ENCODE measurements around the gene ZNF117.
"Not testable (repeated sequence)": the region's sequence is repeated elsewhere in the genome, so short reads cannot be mapped to it uniquely, and the experiment has no call there.

The ZNF117 gene
- 2.8 to 17.3 (median 8.7) reads per million in 9 experiments for total RNA-seq

GRCh38 chr7:64990936-64991335, at the start of gene ZNF117:
ZNF117 (minus strand) TSS chr7:64991036.
- no peak within 1 kb of the TSS for H3K27ac Mint-ChIP-seq
- no peaks in the 10 kb centered on the region for H3K27me3 Mint-ChIP-seq
- peaks cover 0 to 4% of the 10 kb centered on the region in 2 donors for H3K4me1 Mint-ChIP-seq (ENCODE audit: low read depth in 2 of 2)
- H3K4me3 Mint-ChIP-seq: no peak within 1 kb of the TSS
- ATAC-seq (replicated peaks): no peak
- no peaks in the 10 kb centered on the region for H3K36me3 Mint-ChIP-seq (ENCODE audit: insufficient read depth)
- H3K9me3 Mint-ChIP-seq: peaks cover 16 to 39% of the 10 kb centered on the region in 2 donors
- DNase-seq: no peak

DNA sequence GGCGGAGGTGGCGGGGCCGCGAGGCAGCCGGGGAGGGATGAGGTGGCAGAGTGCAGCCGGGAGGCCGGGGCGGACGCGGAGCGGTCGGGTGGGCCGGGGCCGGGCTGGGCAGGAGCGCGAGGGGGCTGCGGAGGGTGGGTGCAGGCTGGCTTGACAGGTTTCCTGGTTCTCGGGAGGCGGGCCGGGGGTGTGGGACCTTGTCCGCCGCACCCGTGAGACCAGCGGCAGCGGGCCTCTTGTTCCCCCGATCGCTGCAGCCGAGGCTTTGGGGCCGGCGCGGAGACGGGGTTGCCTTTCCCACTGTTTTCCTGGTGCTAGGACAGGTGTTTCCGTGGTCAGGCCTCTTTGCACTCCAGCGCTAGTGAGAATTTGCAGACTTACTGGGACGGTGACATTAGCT, 47.9 kb upstream of the ZNF117 start:
- not testable (repeated sequence) for H3K9me3 Mint-ChIP-seq; H3K36me3 Mint-ChIP-seq (ENCODE audit: insufficient read depth); ATAC-seq (replicated peaks); H3K27me3 Mint-ChIP-seq
- Mint-ChIP-seq H3K4me1 (ENCODE audit: low read depth in 2 of 2) (peaks cover 8 to 14% of the 10 kb centered on the region in 2 donors), H3K4me3 (peak overlapping the region; percentile 75 to 79), H3K27ac (peak overlapping the region; percentile 13 to 59)
- DNase-seq: peak; percentile 2 to 16 (median 3)

DNA sequence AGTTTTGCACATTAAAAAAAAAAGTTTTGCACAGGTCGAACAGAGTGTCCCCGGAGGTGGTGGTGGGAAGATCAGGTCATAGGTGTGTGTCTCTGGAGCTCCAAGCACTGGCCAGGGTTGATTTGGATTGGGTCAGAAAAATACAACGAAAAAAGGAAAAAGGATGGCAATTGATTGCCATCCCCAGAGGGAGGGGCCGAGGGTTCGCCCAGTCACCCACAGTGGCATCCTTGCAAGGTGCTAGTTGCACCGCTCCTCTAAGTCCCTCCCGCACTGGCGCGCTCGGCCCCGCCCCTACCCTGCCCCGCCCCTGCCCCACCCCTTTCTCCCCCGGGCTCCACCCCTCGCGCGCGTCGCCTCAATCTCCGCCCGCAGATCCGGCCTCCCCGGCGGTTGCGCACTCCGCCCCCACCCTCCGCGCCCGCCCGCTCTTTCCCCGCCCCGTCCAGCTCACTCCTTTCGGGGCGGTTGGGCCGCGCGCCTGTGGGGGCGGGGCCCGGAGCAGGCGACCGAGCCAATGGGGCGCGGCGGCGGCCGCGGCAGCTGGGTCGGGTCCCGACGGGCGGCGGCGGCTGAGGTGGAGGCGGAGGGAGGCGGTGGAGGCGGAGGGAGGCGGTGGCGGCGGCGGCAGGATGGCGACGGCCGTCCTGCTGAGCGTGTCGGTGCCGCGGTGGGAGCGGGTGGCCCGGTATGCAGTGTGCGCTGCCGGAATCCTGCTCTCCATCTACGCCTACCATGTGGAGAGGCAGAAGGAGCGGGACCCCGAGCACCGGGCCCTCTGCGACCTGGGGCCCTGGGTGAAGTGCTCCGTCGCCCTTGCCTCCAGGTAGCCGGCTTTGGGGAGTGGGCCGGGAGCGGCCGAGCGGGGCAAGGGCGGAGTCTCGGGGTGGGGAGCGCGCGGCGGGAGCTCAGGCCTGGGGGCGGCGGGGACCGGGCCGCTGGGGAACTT, 47.2 kb upstream of the ZNF117 start:
- peak overlapping the region; percentile 44 to 68 for H3K27ac Mint-ChIP-seq
- peak; percentile 84 for ATAC-seq (replicated peaks)
- H3K4me3 Mint-ChIP-seq: peak overlapping the region; percentile 79 to 80
- DNase-seq: peak; percentile 79 to 83 (median 83)
- peaks cover 8 to 14% of the 10 kb centered on the region in 2 donors for H3K4me1 Mint-ChIP-seq (ENCODE audit: low read depth in 2 of 2)
- no peaks in the 10 kb centered on the region for H3K27me3 Mint-ChIP-seq
- peaks cover 4% of the 10 kb centered on the region for H3K36me3 Mint-ChIP-seq (ENCODE audit: insufficient read depth)
- no peaks in the 10 kb centered on the region for H3K9me3 Mint-ChIP-seq

GRCh38 chr7:65036526-65036925, 45.7 kb upstream of the ZNF117 start:
- H3K27me3 Mint-ChIP-seq; H3K36me3 Mint-ChIP-seq (ENCODE audit: insufficient read depth); ATAC-seq (replicated peaks); H3K4me3 Mint-ChIP-seq; DNase-seq; H3K27ac Mint-ChIP-seq; H3K9me3 Mint-ChIP-seq: not testable (repeated sequence)
- peaks cover 8 to 14% of the 10 kb centered on the region in 2 donors for H3K4me1 Mint-ChIP-seq (ENCODE audit: low read depth in 2 of 2)

DNA sequence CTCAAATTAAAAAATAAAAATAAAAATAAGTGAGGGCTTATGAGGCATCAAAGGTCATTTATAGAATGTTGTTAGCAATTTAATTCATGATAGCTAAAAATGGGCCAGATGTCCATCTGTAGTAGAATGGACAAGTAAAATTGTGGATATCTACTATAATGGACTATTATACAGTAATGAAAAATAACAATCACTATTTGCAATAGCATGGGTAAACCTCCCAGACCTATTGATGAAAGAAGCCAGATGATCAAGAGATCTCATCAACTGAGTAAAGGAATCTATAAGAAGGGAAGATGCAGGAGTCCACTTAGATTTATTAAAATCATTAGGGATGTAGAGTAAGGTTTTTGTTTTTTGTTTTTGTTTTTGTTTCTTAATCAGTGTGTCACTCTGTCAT, 44.6 kb upstream of the ZNF117 start:
- H3K4me3 Mint-ChIP-seq; H3K9me3 Mint-ChIP-seq; H3K27me3 Mint-ChIP-seq; DNase-seq; ATAC-seq (replicated peaks); H3K27ac Mint-ChIP-seq; H3K36me3 Mint-ChIP-seq (ENCODE audit: insufficient read depth): not testable (repeated sequence)
- H3K4me1 Mint-ChIP-seq (ENCODE audit: low read depth in 2 of 2): peaks cover 8 to 14% of the 10 kb centered on the region in 2 donors

DNA sequence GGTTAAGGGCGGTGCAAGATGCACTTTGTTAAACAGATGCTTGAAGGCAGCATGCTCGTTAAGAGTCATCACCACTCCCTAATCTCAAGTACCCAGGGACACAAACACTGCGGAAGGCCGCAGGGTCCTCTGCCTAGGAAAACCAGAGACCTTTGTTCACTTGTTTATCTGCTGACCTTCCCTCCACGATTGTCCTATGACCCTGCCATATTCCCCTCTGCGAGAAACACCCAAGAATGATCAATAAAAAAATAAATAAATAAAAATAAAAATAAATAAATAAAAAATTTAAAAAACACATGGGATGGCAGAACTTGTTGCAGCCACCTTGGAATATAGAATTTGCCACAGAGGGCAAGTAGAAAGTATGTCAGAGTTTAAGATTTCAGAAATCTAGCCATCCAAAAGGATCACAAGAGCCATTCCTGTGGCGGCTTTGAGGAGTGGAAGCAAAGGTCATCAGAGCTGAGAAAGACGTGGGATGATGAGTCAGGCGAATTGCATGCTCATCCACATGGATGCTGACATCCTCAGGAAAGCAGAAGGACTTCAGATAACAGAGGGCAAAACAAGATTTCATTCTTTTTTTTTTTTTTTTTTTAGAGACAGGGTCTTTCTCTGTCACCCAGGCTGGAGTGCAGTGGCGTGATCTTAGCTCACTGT, 43.4 kb upstream of the ZNF117 start:
- DNase-seq; H3K36me3 Mint-ChIP-seq (ENCODE audit: insufficient read depth); H3K27ac Mint-ChIP-seq; H3K27me3 Mint-ChIP-seq; H3K9me3 Mint-ChIP-seq; H3K4me3 Mint-ChIP-seq; ATAC-seq (replicated peaks); H3K4me1 Mint-ChIP-seq (ENCODE audit: low read depth in 2 of 2): not testable (repeated sequence)

- H3K4me1 Mint-ChIP-seq (ENCODE audit: low read depth in 2 of 2); ATAC-seq (replicated peaks); H3K27ac Mint-ChIP-seq; H3K9me3 Mint-ChIP-seq; H3K36me3 Mint-ChIP-seq (ENCODE audit: insufficient read depth); H3K4me3 Mint-ChIP-seq; DNase-seq; H3K27me3 Mint-ChIP-seq: not testable (repeated sequence)
Measured at GRCh38 chr7:65033391-65033790, 42.6 kb upstream of the ZNF117 start.

- not testable (repeated sequence) for DNase-seq; H3K27ac Mint-ChIP-seq; H3K4me1 Mint-ChIP-seq (ENCODE audit: low read depth in 2 of 2); H3K9me3 Mint-ChIP-seq; H3K27me3 Mint-ChIP-seq; ATAC-seq (replicated peaks); H3K36me3 Mint-ChIP-seq (ENCODE audit: insufficient read depth); H3K4me3 Mint-ChIP-seq
Measured at GRCh38 chr7:65025023-65025422, 34.2 kb upstream of the ZNF117 start.

- not testable (repeated sequence) for DNase-seq; H3K36me3 Mint-ChIP-seq (ENCODE audit: insufficient read depth); H3K4me1 Mint-ChIP-seq (ENCODE audit: low read depth in 2 of 2); ATAC-seq (replicated peaks); H3K4me3 Mint-ChIP-seq; H3K9me3 Mint-ChIP-seq; H3K27ac Mint-ChIP-seq
- H3K27me3 Mint-ChIP-seq: peaks cover 6 to 19% of the 10 kb centered on the region in 2 donors
Measured at GRCh38 chr7:65020978-65021377, 30.1 kb upstream of the ZNF117 start.

GRCh38 chr7:65009881-65010280, 19.0 kb upstream of the ZNF117 start:
- DNase-seq: not testable (repeated sequence)
- H3K36me3 Mint-ChIP-seq (ENCODE audit: insufficient read depth): peaks cover 10% of the 10 kb centered on the region

DNA sequence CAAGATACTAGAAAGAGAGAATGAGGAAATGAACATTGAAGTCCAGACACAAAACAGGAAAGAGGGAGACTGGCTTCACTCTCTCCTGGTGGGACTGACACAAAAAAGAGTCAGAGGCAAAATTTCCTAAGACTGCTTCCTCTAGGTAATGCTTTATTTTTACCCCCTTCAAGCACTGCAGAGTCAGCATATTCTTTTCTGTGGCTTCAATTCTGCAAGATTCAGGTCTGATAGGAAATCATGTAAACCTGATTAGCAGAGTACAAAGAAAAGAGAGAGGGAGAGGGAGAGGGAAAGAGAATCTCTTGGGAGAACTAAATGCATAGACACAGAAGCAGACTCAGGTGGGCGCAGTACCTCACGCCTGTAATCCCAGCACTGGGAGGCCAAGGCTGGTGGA, 18.6 kb upstream of the ZNF117 start:
- peaks cover 23 to 26% of the 10 kb centered on the region in 2 donors for H3K4me1 Mint-ChIP-seq (ENCODE audit: low read depth in 2 of 2)
- not testable (repeated sequence) for H3K4me3 Mint-ChIP-seq

More at GRCh38 chr7:65009881-65010280, 19.0 kb upstream of the ZNF117 start:
- H3K4me3 Mint-ChIP-seq; H3K27me3 Mint-ChIP-seq; ATAC-seq (replicated peaks); H3K9me3 Mint-ChIP-seq; H3K27ac Mint-ChIP-seq: not testable (repeated sequence)
- H3K4me1 Mint-ChIP-seq (ENCODE audit: low read depth in 2 of 2): peaks cover 20 to 22% of the 10 kb centered on the region in 2 donors

GRCh38 chr7:65007036-65007435, 16.2 kb upstream of the ZNF117 start:
- Mint-ChIP-seq H3K36me3 (ENCODE audit: insufficient read depth) (peaks cover 15% of the 10 kb centered on the region), H3K4me3 (peak overlapping the region; percentile 95 to 96), H3K4me1 (ENCODE audit: low read depth in 2 of 2) (peaks cover 32 to 39% of the 10 kb centered on the region in 2 donors), H3K27ac (peak overlapping the region; percentile 98)
- H3K9me3 Mint-ChIP-seq, H3K27me3 Mint-ChIP-seq: not testable (repeated sequence)
- ATAC-seq (replicated peaks) (peak; percentile 16), DNase-seq (peak in 1 of 3 experiments; percentile 6)

More for the DNA sequence above, 18.6 kb upstream of the ZNF117 start:
- H3K27me3 Mint-ChIP-seq; H3K27ac Mint-ChIP-seq; DNase-seq; H3K9me3 Mint-ChIP-seq; ATAC-seq (replicated peaks): not testable (repeated sequence)
- H3K36me3 Mint-ChIP-seq (ENCODE audit: insufficient read depth): peaks cover 15% of the 10 kb centered on the region

DNA sequence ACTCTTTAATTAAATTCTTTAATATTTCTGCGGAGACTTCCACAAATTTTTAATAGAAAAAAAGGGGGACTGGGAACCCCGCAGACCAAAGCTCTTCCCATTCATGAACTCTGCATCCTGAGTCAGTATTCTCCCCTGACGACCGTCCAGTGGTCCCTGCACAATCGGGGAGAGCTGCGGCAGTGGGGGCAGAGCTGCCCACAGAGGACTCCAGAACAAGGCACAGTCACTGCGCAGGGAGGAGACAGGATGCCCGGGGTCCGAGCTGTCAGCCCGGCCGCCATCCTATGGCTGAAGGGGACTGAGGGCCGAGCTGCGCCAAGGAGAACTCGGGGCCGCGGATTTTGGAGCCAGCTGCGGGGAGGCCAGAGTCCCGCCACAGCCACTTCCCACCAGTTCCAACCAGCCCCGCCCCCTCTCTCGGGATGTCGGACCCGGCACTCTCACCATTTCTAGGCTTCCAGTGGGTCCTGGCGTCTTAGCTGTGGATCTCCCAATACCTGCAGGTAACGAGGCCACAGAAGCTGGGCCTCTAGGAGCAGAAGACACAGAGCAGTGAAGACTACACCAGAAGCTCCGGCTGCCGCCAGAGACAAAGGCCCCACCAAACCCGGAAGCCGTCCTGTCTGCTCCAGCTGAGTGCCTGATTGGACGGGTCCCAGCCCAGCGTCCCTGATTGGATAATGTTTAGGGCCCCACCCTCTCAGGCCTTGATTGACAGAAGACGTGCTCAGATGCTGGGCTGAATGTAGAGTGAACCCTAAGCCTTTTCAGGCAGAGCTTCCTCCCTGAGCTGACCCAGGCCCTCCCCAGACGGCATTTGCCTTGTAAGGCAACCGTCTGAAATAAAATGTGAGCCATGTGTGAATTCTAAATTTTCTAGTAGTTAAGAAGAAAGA, 15.5 kb upstream of the ZNF117 start, which contains the start of gene ERV3-1:
TSS of gene ERV3-1 (minus strand) at position 594 of the 899 bp plus-strand sequence. CDS start 13,661 bp downstream, outside the sequence.
- DNase-seq (peak; percentile 90 to 93 (median 92)), ATAC-seq (replicated peaks) (peak; percentile 98)
- H3K27me3 Mint-ChIP-seq: no peaks in the 10 kb centered on the region
- H3K36me3 Mint-ChIP-seq (ENCODE audit: insufficient read depth): peaks cover 21% of the 10 kb centered on the region
- peak within 1 kb of the TSS; percentile 98 for H3K27ac Mint-ChIP-seq
- H3K9me3 Mint-ChIP-seq: no peaks in the 10 kb centered on the region
- H3K4me3 Mint-ChIP-seq: peak within 1 kb of the TSS; percentile 95 to 96
- peaks cover 38 to 39% of the 10 kb centered on the region in 2 donors for H3K4me1 Mint-ChIP-seq (ENCODE audit: low read depth in 2 of 2)
